RWPE1 (cell line): Measurements from ENCODE around the gene WDR86.

Experiments
- CTCF ChIA-PET: fragments of 350-600 bp; sonication (Branson Sonifier 250); formaldehyde crosslinking; extraction: SDS; loops from one replicate; lab custom pipeline; 2021; lab: Yijun Ruan, JAX
- POLR2A ChIA-PET: fragments of 400-600 bp; formaldehyde crosslinking; extraction: SDS; loops from one replicate; lab custom pipeline; 2020; ENCODE audit warnings: antibody characterized with exemption; ENCODE audit not compliant: low non-redundant PET; lab: Yijun Ruan, JAX
- DNase-seq: peaks from one replicate; pipeline ENCODE4 v3.0.0; 2012; ENCODE audit warnings: low spot score
- H3K27ac ChIP-seq: fragments of 450-650 bp; 2 replicates; pipeline ENCODE4 v1.5.1; 2017
- CTCF ChIP-seq: fragments of 450-650 bp; conservative IDR thresholded peaks from 2 replicates; pipeline ENCODE4 v1.5.1; 2017; ENCODE audit warnings: low read depth, mild to moderate bottlenecking

Gene WDR86

GRCh38 chr7:151409667-151410404 lies at the start of gene WDR86:
Gene WDR86 (minus strand): TSS chr7:151410038. CDS start chr7:151409589, 449 bp downstream.
- no peak for DNase-seq
- no peak for TF ChIP-seq CTCF
- no peak within 1 kb of the TSS for H3K27ac ChIP-seq
- POLR2A ChIA-PET: no interaction called here
- CTCF ChIA-PET: no interaction called here

GRCh38 chr7:151457534-151457933 lies 47.7 kb upstream of the WDR86 start:
- TF ChIP-seq CTCF: no peak
- CTCF ChIA-PET: no interaction called here

GRCh38 chr7:151456782-151457181 lies 46.9 kb upstream of the WDR86 start:
- CTCF ChIA-PET: interaction anchor here (0.8 kb wide), 1 partner anchor 18 kb away, joined by 3 read pairs; no protein-coding TSS in a partner anchor
- no peak for TF ChIP-seq CTCF
- POLR2A ChIA-PET: no interaction called here
- H3K27ac ChIP-seq: no peak overlapping the region
- DNase-seq: no peak

More at GRCh38 chr7:151457534-151457933, 47.7 kb upstream of the WDR86 start:
- no peak for DNase-seq
- H3K27ac ChIP-seq: no peak overlapping the region
- POLR2A ChIA-PET: no interaction called here

GRCh38 chr7:151456276-151456675 lies 46.4 kb upstream of the WDR86 start:
- CTCF ChIA-PET: interaction anchor here (0.8 kb wide), 1 partner anchor 18 kb away, joined by 3 read pairs; no protein-coding TSS in a partner anchor

GRCh38 chr7:151455690-151456089 lies 45.9 kb upstream of the WDR86 start:
- no peak for TF ChIP-seq CTCF
- POLR2A ChIA-PET: no interaction called here
- DNase-seq: no peak
- H3K27ac ChIP-seq: no peak overlapping the region
- CTCF ChIA-PET: no interaction called here

More at GRCh38 chr7:151456276-151456675, 46.4 kb upstream of the WDR86 start:
- no peak overlapping the region for H3K27ac ChIP-seq
- POLR2A ChIA-PET: no interaction called here
- DNase-seq: no peak
- no peak for TF ChIP-seq CTCF

GRCh38 chr7:151454932-151455530 lies 45.2 kb upstream of the WDR86 start:
- ChIA-PET POLR2A (no interaction called here), CTCF (no interaction called here)
- no peak overlapping the region for H3K27ac ChIP-seq
- DNase-seq: no peak
- TF ChIP-seq CTCF: no peak
